DND-41 (cell line): Measurements from ENCODE around the gene TUBGCP3.

Experiments used
- ATAC-seq: fragments of 200-7000 bp; cut with Tn5 transposase; 3 replicates; pipeline ENCODE4 v1.9.1; 2021; ENCODE audit warnings: low read depth; ENCODE audit not compliant: insufficient read depth
- DNase-seq: peaks from one replicate; pipeline ENCODE4 v3.0.0-alpha.2; 2020
- H2AFZ ChIP-seq: 2 replicates; pipeline ENCODE4 v1.6.0; 2012; ENCODE audit warnings: low read depth, low read length
- H3K27ac ChIP-seq: 2 replicates; pipeline ENCODE4 v1.5.1; 2012; ENCODE audit warnings: low read length, inconsistent platforms
- H3K27me3 ChIP-seq: fragments of 200-600 bp; sonication (generic); 2 replicates; pipeline ENCODE4 v1.6.0; 2012; ENCODE audit warnings: low read length, mild to moderate bottlenecking, inconsistent platforms; ENCODE audit not compliant: insufficient read depth, poor library complexity
- H3K36me3 ChIP-seq: 2 replicates; pipeline ENCODE4 v1.5.1; 2012; ENCODE audit warnings: low read length, inconsistent platforms; ENCODE audit not compliant: insufficient read depth
- H3K4me1 ChIP-seq: 2 replicates; pipeline ENCODE4 v1.5.1; 2012; ENCODE audit warnings: mild to moderate bottlenecking, low read length; ENCODE audit not compliant: insufficient read depth
- H3K4me2 ChIP-seq: 2 replicates; pipeline ENCODE4 v1.6.0; 2012; ENCODE audit warnings: mild to moderate bottlenecking, moderate library complexity, low read length, inconsistent platforms; ENCODE audit not compliant: insufficient read depth
- H3K4me3 ChIP-seq, 2 experiments: fragments of 200-600 bp in 1 of 2; shearing (Covaris generic) in 1 of 2; 2 replicates each; pipeline ENCODE4 v1.5.1; 2012 to 2016; ENCODE audit warnings: inconsistent platforms in 2 of 2, low read length in 2 of 2, mild to moderate bottlenecking in 2 of 2, low read depth in 1 of 2, moderate library complexity in 1 of 2
- H3K79me2 ChIP-seq: 2 replicates; pipeline ENCODE4 v1.6.0; 2012; ENCODE audit warnings: low read length, inconsistent platforms; ENCODE audit not compliant: insufficient read depth
- H3K9ac ChIP-seq: 2 replicates; pipeline ENCODE4 v1.6.0; 2012; ENCODE audit warnings: low read depth, mild to moderate bottlenecking, inconsistent platforms, low read length, moderate library complexity
- H3K9me3 ChIP-seq: 2 replicates; pipeline ENCODE4 v1.5.1; 2012; ENCODE audit warnings: low read length, moderate library complexity, mild to moderate bottlenecking, inconsistent platforms; ENCODE audit not compliant: insufficient read depth, severe bottlenecking
- H4K20me1 ChIP-seq: 2 replicates; pipeline ENCODE4 v1.6.0; 2012; ENCODE audit warnings: low read length; ENCODE audit not compliant: insufficient read depth
- CTCF ChIP-seq: IDR thresholded peaks from 2 replicates; pipeline ENCODE4 v1.5.1; 2012; ENCODE audit warnings: borderline replicate concordance, low read length, moderate library complexity, mild to moderate bottlenecking; ENCODE audit not compliant: poor library complexity, severe bottlenecking; ENCODE audit errors: extremely low read depth
- EZH2 ChIP-seq: IDR thresholded peaks from 3 replicates; pipeline ENCODE4 v1.6.1; 2012; ENCODE audit warnings: borderline replicate concordance, low read depth, mild to moderate bottlenecking, moderate library complexity, low read length, inconsistent platforms; ENCODE audit not compliant: severe bottlenecking

TUBGCP3 gene

GRCh38 chr13:112619730-112620631 lies 32.0 kb upstream of the TUBGCP3 start:
- Histone ChIP-seq H2AFZ (no peak overlapping the region), H3K27ac (no peak overlapping the region), H3K79me2 (no peaks in the 10 kb centered on the region), H3K36me3 (no peaks in the 10 kb centered on the region), H3K27me3 (peaks cover 3% of the 10 kb centered on the region), H3K9ac (no peak overlapping the region), H3K4me2 (no peak overlapping the region), H4K20me1 (no peaks in the 10 kb centered on the region), H3K4me3 (no peak overlapping the region), H3K9me3 (no peaks in the 10 kb centered on the region), H3K4me1 (no peaks in the 10 kb centered on the region)
- ATAC-seq, result peak; percentile 65
- TF ChIP-seq EZH2, result no peak
- no peak for TF ChIP-seq CTCF
- DNase-seq, result peak; percentile 10

- no peaks in the 10 kb centered on the region for H3K79me2 ChIP-seq
- no peaks in the 10 kb centered on the region for H3K4me1 ChIP-seq
- no peak for ATAC-seq
- no peaks in the 10 kb centered on the region for H3K9me3 ChIP-seq
- peaks cover 3% of the 10 kb centered on the region for H3K27me3 ChIP-seq
- no peak overlapping the region for H3K4me2 ChIP-seq
- H3K9ac ChIP-seq, result no peak overlapping the region
- no peaks in the 10 kb centered on the region for H4K20me1 ChIP-seq
- no peak for DNase-seq
- no peaks in the 10 kb centered on the region for H3K36me3 ChIP-seq
- H3K4me3 ChIP-seq, result no peak overlapping the region
- no peak overlapping the region for H3K27ac ChIP-seq
- H2AFZ ChIP-seq, result no peak overlapping the region
- no peak for TF ChIP-seq CTCF
- no peak for TF ChIP-seq EZH2
Observed at GRCh38 chr13:112618501-112618900, 30.5 kb upstream of the TUBGCP3 start.

GRCh38 chr13:112617754-112618375 lies 29.9 kb upstream of the TUBGCP3 start:
- no peak overlapping the region for H2AFZ ChIP-seq
- no peaks in the 10 kb centered on the region for H3K36me3 ChIP-seq
- ATAC-seq (no peak), DNase-seq (no peak)
- no peak overlapping the region for H3K4me3 ChIP-seq
- H3K4me2 ChIP-seq, result no peak overlapping the region
- no peak overlapping the region for H3K9ac ChIP-seq
- peaks cover 3% of the 10 kb centered on the region for H3K27me3 ChIP-seq
- H3K27ac ChIP-seq, result no peak overlapping the region
- no peaks in the 10 kb centered on the region for H4K20me1 ChIP-seq
- no peaks in the 10 kb centered on the region for H3K9me3 ChIP-seq
- H3K4me1 ChIP-seq, result no peaks in the 10 kb centered on the region
- no peaks in the 10 kb centered on the region for H3K79me2 ChIP-seq
- TF ChIP-seq CTCF (no peak), EZH2 (no peak)
